Amniotic epithelial cell (primary cell): Measurements from ENCODE around the gene SLC35D3.
A peak's percentile ranks its signal among the peaks of the same experiment; 100 is the strongest.
"Not testable (repeated sequence)": the region's sequence is repeated elsewhere in the genome, so short reads cannot be mapped to it uniquely, and the experiment has no call there.

Source experiments
- DNase-seq: peaks from one replicate; pipeline ENCODE4 v3.0.0-alpha.2; 2010; ENCODE audit warnings: low read depth

Gene SLC35D3, protein sequence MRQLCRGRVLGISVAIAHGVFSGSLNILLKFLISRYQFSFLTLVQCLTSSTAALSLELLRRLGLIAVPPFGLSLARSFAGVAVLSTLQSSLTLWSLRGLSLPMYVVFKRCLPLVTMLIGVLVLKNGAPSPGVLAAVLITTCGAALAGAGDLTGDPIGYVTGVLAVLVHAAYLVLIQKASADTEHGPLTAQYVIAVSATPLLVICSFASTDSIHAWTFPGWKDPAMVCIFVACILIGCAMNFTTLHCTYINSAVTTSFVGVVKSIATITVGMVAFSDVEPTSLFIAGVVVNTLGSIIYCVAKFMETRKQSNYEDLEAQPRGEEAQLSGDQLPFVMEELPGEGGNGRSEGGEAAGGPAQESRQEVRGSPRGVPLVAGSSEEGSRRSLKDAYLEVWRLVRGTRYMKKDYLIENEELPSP

DNA sequence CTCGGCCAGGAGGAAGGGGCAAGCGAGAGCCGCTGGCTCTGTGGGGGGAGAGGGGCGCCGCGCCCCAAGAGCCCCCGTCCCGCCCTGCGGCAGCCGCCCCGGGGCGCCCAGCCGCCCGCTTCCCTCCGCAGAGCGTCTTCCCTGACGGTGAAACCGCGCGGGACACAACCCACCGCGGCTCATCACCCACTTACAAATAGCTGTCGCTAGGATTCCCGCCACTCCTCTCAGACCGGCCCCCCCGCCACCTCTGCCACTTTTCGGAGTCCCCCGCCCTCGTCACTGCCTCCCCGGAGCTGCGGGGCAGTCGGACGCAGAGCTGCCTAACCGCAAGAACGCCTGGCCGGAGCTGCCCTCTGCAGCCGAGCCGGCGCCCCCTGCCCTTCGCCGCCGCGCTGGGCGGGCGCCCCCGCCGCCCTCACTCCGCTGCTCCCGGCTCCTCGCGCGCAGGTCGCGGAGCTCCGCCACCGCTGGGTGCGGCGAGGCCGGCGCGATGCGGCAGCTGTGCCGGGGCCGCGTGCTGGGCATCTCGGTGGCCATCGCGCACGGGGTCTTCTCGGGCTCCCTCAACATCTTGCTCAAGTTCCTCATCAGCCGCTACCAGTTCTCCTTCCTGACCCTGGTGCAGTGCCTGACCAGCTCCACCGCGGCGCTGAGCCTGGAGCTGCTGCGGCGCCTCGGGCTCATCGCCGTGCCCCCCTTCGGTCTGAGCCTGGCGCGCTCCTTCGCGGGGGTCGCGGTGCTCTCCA lies at the start of gene SLC35D3:
SLC35D3 (plus strand) TSS at position 366 of the 749 bp plus-strand sequence; CDS start at position 494, 128 bp downstream.
- peak; percentile 2 for DNase-seq

DNA sequence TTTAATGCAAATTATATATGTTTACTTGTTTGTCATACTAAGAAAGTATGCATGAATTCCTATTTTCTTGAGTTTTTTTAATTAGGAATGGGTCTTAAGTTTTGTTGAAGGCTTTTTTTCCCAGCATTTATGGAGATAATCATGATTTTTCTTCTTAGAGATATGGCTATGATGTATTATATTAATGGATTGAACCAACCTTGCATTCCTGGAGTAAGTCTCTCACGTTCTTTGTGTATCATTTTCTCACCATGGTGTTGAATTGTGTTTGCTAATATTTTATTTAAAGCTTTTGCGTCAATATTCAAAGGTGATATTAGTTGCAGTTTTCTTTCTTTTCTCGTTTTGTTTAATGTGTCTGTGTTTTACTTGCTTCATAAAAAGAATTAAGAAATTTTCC lies 48.4 kb upstream of the SLC35D3 start:
- peak; percentile 34 for DNase-seq

DNA sequence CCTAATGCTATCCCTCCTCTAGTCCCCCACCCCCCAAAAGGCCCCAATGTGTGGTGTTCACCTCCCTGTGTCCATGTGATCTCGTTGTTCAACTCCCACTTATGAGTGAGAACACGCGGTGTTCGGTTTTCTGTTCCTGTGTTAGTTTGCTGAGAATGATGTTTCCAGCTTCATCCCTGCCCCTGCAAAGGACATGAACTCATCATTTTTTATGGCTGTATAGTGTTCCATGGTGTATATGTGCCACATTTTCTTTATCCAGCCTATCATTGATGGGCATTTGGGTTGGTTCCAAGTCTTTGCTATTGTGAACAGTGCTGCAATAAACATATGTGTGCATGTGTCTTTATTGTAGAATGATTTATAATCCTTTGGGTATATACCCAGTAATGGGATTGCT lies 45.6 kb upstream of the SLC35D3 start:
- DNase-seq: not testable (repeated sequence)

DNA sequence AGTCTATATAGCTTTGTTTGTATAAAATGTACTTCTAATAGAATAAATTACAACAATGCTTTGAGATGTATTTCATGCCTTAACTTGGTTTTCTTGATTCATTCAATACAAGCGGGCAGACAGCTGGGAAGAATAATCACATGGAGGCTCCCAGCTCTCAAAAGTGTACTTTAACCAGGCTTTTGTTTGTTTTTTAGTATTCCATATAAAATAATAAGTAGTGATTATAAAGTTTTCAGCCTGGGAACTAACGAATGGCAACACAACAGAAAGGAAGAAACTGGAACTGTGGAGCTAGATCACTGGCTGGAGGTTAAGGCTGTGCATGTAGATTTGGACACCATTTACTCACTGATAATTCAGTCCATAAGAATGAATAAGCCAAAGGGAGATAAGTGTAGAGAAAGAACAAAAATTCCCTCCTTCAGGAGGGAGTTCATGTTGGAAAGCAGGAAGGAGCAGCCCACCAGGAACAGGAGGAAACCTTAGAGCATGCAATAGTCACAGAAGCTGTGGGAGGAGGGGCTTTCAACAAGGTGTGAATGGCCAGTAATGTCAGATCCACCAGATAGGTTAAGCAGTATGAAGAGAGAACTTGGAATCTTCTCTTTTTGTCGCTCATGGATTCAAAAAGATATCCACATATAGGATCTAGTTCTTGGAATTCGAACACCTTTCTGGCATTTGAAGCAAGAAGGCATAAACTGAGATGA lies 41.2 kb upstream of the SLC35D3 start:
- no peak for DNase-seq

DNA sequence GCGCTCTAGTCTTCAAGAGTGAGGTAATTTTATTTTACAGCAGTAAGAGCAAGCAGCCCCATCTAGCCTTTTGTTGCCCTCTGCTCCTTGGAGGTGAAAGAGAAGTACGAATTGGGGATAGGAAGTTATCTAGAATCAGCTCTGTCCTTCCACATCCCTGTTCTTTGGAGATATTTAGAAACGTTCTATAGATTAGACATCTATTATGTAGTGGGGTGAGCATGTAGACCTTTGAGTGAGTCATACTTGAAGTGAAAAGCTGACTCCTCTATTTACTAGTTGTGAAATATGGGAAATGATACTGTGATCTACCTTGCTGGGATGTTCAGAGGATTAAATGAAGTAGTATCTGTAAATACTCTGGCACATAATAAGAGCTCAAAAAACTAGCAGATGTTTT lies 36.0 kb upstream of the SLC35D3 start:
- DNase-seq: peak; percentile 50

DNA sequence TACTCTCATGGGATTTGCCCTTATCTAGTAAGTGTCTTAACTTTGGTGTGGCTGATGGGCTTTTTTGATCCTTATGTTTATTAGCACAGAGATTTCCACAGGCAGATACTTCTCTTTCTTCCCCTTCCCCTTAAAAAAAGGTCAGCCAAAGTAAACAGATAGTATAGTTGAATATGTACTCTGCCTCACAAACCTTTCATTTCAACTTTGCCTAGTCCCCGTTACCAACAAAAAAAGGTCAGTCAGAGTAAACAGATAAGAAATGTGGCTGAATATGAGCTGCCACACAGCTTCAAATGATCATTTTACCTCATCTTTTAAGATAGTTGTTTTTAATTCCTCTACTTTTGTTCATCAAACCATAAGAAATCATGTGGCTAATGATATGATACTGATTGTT lies 34.1 kb upstream of the SLC35D3 start:
- no peak for DNase-seq

DNA sequence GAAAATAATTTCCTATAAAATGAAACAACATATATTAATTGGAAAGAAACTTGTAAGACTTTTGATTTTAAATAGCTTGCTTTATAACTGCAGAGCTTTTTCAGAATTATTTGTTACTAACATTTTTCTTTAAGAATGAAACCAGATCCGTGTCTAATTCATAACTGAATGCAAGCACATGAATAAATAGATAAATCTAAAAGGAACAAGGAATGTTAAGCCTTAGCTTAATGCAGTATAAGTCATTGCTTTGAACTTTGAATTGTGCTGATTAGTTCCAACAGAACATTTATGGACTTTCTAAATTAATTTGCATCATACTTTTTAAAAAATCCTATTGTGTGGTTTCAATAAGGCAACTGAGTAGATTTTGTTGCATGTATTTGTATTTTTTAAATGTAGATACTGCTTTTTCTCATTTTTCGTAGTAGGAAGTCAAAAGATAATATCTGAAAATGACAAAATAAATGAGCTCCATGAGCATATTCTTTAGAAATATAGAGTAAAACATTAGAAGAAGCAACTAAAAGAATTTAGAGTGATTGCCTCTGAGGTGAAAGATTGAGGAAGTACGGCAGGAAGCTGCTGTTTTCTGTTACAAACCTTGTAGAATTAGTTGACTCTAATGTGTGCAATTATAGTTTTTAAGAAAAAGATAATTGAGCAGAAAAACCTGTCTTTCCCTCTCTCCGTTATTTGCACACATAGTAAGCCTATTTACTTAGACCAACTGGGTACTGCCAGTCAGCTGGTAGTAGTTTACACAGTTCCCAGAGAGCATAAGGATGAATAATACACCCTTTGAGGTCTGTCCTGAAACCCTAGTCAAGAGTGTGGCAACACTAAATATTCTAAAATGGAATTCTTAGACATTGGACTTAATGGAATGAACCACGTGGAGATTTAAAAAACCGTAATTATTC lies 32.6 kb upstream of the SLC35D3 start:
- DNase-seq: peak; percentile 50

DNA sequence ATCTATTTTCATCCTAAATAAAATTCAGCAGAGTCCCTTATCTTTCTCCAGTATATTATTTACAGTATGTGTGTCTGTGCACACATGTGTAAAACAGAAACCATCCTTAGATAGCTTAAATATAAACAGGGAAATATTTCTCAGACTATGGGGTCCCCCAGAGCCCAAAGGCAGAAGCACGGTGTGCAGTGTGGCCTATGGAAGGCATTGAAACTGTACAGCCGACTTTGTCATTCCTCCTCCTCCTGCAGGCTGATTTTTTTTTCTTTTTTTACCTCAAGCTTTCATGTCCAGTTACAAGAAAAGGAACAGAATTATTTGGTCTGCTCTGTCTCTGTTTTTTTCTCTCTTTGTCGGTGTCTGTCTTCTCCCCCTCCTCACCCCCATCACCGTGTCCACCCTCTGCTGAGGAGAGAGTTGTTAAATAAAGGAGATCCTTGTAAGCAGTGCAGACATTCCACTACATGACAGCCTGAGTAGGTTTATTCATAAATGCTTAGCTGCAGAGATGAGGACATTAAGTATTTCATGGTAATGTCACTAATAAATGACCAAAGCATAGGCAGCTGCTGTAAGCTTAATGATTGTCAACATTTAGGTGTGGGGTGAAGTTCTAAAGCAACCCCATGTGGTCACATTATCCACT lies 31.8 kb upstream of the SLC35D3 start:
- DNase-seq: no peak

DNA sequence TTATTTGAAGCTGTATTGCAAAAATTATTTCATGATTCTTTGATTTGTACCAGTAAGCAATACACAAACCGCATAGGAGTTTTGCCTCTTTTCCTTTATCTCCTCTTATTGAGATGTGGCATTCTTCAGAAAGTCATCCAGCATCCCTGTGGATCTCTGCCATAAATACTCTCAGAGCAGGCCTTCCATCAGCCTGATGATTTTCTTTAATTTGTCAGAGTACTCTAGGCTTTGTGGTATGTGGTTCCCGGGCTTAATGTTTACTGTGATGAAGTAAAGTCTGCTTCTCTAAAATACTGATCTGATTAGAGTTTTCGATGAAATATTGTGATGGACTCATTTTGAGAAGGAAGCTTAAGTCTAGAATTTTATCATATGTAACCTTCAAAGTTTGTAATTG lies 31.1 kb upstream of the SLC35D3 start:
- DNase-seq: peak; percentile 32

DNA sequence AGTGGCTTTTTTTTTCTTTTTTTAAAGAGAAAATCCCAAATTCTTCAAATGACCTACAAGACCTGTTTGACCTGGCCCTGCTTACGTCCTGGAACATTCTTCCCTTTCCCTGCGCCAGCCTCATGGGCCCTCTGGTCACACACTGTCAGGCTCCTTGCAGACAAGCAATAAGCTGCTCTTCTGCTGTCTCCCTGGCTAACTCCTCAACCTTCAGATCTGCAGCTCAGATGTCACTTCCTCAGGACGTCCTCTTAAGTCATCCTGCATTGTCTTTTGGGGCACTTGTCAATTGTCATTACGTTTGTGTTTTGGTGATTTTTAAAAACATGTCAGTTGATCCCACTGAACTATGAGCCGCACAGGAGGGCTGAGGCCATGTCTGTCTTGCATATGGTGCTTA lies 28.9 kb upstream of the SLC35D3 start:
- DNase-seq: no peak

DNA sequence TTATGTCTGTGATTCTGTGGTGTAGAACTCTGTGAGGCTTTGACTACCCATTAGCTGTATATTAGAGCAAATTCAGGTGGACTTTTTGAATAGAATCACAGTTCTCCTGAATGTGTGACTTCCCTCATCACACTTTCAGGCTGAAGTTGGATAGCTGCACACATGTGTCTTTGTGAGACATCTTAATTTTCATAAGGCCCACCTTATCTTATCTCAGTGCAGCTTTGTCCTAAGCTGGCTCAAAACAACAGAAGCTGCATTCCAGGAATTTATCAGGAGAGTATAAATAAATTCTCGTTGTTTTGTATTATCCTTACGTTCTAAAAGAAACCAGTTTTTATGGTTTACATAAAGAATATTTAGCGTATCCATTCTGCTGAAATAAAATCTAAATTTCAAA lies 26.2 kb upstream of the SLC35D3 start:
- DNase-seq: no peak

DNA sequence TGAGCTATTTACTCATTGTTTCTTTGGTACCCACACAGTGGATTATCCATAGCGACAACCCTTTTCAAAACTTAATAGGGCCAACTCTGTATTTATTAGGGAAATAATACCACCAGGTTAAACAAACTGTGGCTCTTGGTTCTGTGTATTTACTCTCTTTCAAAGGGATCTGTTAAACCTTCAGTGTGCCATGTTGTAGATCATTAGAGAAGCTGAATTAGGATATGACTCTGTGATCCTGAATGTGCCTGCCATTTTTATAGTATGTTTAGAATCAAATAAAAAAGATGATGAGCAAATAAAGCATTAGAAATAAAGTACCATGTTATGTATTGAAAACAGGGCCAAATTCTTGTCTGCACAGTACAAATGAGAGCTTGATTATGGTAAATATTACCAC lies 25.0 kb upstream of the SLC35D3 start:
- no peak for DNase-seq

DNA sequence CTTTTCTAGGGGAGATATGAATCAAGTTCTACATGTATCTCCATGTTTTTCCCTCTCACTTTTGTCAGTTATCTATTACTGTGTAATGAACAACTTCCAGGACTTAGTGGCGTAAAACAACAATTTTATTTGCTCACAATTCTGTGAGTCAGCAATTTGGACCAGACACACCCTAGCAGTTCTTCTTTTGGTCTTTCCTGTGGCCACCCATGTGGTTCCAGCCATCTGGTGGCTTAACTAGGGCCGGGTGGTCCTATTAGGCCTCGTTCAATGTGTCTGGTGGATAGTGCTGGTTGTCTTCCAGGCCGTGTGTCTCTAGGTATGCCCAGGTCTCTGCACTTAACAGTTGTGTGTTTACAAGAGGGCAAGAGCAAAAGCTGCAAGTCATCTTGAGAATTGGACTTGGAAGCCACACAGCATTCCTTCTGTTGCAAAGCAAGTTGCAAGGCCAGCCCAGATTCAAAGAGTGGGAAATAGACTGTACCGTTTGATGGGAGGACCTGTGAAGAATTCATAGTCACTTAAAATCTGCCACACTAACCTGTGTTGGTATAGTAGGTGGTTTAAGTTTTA lies 20.8 kb upstream of the SLC35D3 start:
- DNase-seq: no peak

DNA sequence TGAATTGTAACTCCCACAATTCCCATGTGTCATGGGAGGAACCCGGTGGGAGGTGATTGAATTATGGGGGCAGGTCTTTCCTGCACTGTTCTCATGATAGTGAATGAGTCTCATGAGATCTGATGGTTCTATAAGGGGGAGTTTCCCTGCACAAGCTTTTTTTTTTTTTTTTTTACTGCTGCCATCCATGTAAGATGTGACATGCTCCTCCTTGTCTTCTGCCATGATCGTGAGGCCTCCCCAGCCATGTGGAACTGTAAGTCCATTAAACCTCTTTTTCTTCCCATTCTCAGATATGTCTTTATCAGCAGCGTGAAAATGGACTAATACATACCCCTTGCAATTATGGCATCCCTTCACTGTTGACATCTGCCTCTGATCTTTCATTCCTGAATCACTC lies 17.6 kb upstream of the SLC35D3 start:
- not testable (repeated sequence) for DNase-seq

DNA sequence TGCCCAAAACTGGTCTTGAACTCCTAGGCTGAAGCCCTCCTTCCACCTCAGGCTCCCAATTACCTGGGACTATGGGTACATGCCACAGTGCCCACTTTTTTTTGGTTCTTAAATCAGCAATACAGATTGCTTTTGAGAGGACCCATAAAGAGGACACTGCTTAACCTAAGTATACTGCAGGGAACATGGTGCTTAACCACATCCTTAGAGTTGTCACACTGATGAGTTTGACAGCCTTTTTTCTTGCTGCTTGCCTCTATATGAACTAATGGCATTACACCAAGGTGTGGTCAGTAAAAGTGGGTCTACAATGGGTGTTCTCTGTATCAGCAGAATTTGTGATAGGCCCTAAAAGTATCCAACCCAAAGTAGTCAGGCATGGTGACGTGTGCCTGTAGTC lies 7.2 kb upstream of the SLC35D3 start:
- no peak for DNase-seq

DNA sequence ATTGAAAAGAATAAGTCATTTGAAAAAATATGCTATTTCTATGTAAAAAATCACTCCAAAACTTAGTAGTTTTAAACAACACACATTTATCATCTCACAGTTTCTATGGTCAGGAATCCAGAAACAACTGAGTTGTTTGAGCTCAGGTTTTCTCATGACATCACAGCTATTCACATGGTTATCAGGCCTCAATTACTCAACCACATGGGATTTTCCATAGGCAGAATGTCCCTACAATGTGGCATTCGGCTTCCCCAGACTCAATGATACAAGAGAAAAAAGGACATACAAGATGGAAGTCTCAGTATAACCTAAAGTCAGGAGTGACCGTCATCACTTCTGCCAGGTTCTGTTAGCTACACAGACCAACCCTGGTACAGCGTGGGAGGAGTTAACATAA lies 3.4 kb upstream of the SLC35D3 start:
- DNase-seq: no peak

DNA sequence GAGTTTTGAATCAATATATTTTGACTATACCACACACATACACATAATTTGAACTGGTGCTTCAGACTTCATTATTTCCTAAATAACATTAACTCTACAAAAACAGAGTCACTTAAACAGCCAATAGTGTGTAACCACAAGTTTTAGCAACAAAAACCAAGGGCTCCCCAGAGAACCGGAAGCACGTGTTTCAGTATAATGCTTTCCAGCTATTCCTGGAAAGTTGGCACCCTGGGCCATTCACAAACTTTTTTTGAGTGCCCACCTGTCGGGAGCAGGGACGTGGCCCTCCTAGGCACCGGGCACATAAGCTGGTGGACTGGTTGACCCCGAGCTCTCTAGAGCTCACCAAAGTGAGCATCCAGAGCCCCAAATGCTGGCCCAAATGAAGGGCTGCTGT lies 1.9 kb upstream of the SLC35D3 start:
- DNase-seq: no peak

DNA sequence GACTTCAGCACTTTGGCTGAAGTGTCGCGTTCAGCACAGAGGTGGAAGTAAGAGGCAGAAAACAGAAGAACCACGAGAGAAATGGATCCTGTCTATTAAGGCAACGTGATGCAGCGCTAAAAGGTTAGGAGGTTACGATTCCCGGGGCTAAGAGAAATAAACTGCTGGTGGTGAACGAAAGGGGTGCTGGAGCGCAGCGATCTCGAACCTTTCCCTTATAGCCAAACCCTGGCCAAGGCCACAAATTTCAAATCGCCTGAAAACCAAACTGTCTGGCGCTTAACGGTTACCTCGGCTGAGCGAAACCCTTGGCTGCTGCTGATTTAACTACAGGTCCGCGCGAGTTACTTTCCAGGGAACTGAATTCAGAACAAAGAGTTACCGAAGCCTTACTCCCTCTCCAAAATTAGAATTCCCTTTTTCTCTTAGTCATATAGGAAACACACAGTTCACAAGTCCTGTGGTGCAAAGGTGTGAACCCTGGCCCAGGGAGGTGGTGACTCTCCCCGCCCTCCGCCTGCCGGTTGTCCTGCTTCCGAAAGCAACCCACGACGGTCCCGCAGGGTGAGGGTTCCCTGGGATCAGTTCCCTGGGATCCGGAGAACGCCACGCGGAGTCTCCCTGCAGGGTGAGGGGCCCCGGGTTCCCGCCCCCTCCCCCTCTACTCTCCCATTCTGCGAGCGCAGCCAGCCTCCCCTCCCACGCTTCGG lies 1.3 kb upstream of the SLC35D3 start:
- no peak for DNase-seq

DNA sequence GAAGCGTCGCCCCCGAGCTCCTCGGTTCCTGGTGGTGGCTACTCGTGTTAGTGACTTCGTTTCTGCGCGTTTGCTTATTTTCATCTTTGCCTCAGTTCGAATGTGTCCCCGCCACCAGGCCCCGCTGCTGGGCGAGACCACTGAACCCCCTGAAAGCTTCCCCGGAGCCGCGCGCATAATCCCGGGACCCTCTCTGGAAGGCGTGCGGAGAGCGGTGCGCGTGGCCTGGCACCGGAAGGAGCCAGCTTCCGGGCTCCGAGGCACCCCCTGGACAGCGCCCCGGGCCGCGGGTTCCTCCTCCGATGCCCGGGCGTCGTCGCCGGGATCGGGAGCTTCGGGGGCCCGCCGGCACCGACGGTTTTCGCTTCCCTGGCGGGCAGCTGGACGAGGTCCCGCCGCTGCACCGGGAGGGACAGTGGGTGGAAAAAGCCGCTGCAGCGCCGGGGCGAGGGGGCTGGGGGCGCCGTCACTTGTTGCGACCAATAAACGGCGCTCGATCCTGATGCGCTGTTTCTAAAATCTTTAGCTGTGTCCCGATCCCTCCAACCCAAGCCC lies 643 bp upstream of the SLC35D3 start:
- no peak for DNase-seq

DNA sequence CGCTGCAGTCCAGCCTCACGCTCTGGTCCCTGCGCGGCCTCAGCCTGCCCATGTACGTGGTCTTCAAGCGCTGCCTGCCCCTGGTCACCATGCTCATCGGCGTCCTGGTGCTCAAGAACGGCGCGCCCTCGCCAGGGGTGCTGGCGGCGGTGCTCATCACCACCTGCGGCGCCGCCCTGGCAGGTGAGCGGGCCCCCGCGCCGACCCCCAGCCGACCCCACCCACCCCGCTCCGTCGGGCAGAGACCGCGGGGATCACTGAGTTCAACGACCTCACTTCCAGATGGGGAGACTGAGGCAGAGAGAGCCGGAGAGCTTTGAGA lies 545 bp downstream of the SLC35D3 start:
- DNase-seq: no peak
